K562 (cell line): ENCODE measurements around the gene GLRX.

Experiments
- CTCF ChIP-seq, 3 experiments: IDR thresholded peaks in 2 of 3; conservative IDR thresholded peaks in 1 of 3; 2 replicates each; pipeline ENCODE4 v1.5.1; 2011 to 2012; ENCODE audit warnings: low read length in 3 of 3, mild to moderate bottlenecking in 3 of 3, control low read depth in 2 of 3, improper control_type of control experiment in 1 of 3, inconsistent platforms in 1 of 3, low read depth in 1 of 3, mixed read lengths in 1 of 3, moderate library complexity in 1 of 3; ENCODE audit not compliant: insufficient read depth in 2 of 3
- EP300 ChIP-seq: IDR thresholded peaks from 2 replicates; pipeline ENCODE4 v1.6.1; 2012; ENCODE audit warnings: low read length, improper control_type of control experiment
- PHB2 ChIP-seq: fragments of 450-650 bp; IDR thresholded peaks from 2 replicates; pipeline ENCODE4 v1.6.1; 2017; ENCODE audit warnings: low read depth
- TAF1 ChIP-seq: IDR thresholded peaks from 2 replicates; pipeline ENCODE4 v1.6.1; 2011; ENCODE audit warnings: mild to moderate bottlenecking, low read length, moderate library complexity; ENCODE audit not compliant: insufficient read depth, control insufficient read depth, severe bottlenecking; ENCODE audit errors: extremely low read depth

DNA sequence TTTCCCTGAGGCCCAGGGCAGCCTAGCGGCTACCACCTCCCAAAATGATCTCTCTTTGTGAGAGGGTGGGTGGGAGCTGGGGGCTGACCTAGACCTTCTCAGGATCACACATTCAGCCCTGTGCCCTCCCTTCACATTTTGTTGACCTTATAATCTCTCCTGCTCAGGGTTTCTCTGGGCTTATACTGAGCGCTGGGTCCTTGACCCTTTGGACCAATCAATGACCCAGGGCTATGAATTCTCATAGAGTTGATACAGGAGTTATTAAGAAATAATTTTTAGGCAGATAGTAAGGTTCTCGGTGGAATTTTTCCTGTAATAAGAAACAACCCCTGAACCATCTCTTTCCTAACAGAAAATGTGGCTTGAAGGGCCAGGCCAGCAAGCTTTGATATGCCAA is 22.0 kb downstream of the GLRX start:
- TF ChIP-seq CTCF (IDR thresholded peaks at IDR 0.05 in 2 of 3, conservative IDR thresholded peaks at IDR 0.05 in 1 of 3; ENCODE audit: insufficient read depth in 2 of 3, low read depth in 1 of 3, low read length in 3 of 3) (no peak), EP300 (no peak), PHB2 (no peak), TAF1 (no peak)
